HG03520 (cell line): ENCODE measurements around the gene AK4.
"Not testable (repeated sequence)": the region's sequence is repeated elsewhere in the genome, so short reads cannot be mapped to it uniquely, and the experiment has no call there.

Experiments used
- ATAC-seq: cut with Tn5 transposase; IDR thresholded peaks from one replicate; pipeline ENCODE4 v1.9.1; 2021; ENCODE audit warnings: mild to moderate bottlenecking, moderate library complexity; ENCODE audit not compliant: unreplicated experiment

AK4 gene

GRCh38 chr1:65150108-65150463, 2.1 kb downstream of the AK4 start:
- ATAC-seq: no peak

GRCh38 chr1:65150583-65151263, 2.7 kb downstream of the AK4 start:
- ATAC-seq: no peak

GRCh38 chr1:65151641-65152040, 3.6 kb downstream of the AK4 start:
- no peak for ATAC-seq

GRCh38 chr1:65153635-65154034, 5.6 kb downstream of the AK4 start:
- ATAC-seq: no peak

GRCh38 chr1:65156910-65157545, 9.0 kb downstream of the AK4 start:
- ATAC-seq: no peak

- ATAC-seq: no peak
Measured at GRCh38 chr1:65157546-65157941, 9.5 kb downstream of the AK4 start.

- ATAC-seq: not testable (repeated sequence)
Measured at GRCh38 chr1:65159291-65159688, 11.3 kb downstream of the AK4 start.

GRCh38 chr1:65159801-65160523, 12.0 kb downstream of the AK4 start:
- ATAC-seq: no peak

GRCh38 chr1:65163201-65163805, 15.3 kb downstream of the AK4 start:
- ATAC-seq: no peak

GRCh38 chr1:65164101-65164500, 16.1 kb downstream of the AK4 start:
- ATAC-seq: not testable (repeated sequence)

- no peak for ATAC-seq
Measured at GRCh38 chr1:65164633-65165032, 16.6 kb downstream of the AK4 start.

GRCh38 chr1:65165269-65165993, 17.4 kb downstream of the AK4 start:
- peak; percentile 89 for ATAC-seq

- no peak for ATAC-seq
Measured at GRCh38 chr1:65166572-65167305, 18.7 kb downstream of the AK4 start.

GRCh38 chr1:65167586-65168242, 19.7 kb downstream of the AK4 start:
- no peak for ATAC-seq

- no peak for ATAC-seq
Measured at GRCh38 chr1:65168867-65169266, 20.9 kb downstream of the AK4 start.

- ATAC-seq: no peak
Measured at GRCh38 chr1:65170511-65171142, 22.6 kb downstream of the AK4 start.

GRCh38 chr1:65172936-65173690, 25.1 kb downstream of the AK4 start:
- no peak for ATAC-seq

GRCh38 chr1:65174585-65174984, 26.6 kb downstream of the AK4 start:
- peak; percentile 63 for ATAC-seq
